Measurements from ENCODE around the gene NR1D1.

- TF ChIP-seq CTCF (conservative IDR thresholded peaks at IDR 0.05; ENCODE audit: low read length) (no peak), EZH2phosphoT487 (IDR thresholded peaks at IDR 0.05; ENCODE audit: borderline replicate concordance, low read depth, low read length) (no peak)
These were observed 31.8 kb downstream of the NR1D1 start for GRCh38 chr17:40068584-40068916.
